Stomach smooth muscle (tissue), 2 donors: ENCODE results near the gene PLPPR1.

Source experiments
- H3K27ac ChIP-seq: one replicate; pipeline ENCODE4 v1.7.0; 2013; ENCODE audit warnings: mild to moderate bottlenecking, low read length, inconsistent platforms
- H3K27me3 ChIP-seq, 2 donors: one replicate each; pipeline ENCODE4 v1.7.0; 2013; ENCODE audit warnings: low read length in 2 of 2; ENCODE audit not compliant: insufficient read depth in 2 of 2, control insufficient read depth in 1 of 2
- H3K36me3 ChIP-seq, 2 donors: one replicate each; pipeline ENCODE4 v1.7.0; 2013; ENCODE audit warnings: low read length in 2 of 2; ENCODE audit not compliant: control insufficient read depth in 2 of 2, insufficient read depth in 2 of 2
- H3K4me1 ChIP-seq: one replicate; pipeline ENCODE4 v1.7.0; 2013; ENCODE audit warnings: low read length; ENCODE audit not compliant: control insufficient read depth, insufficient read depth
- H3K4me3 ChIP-seq, 2 donors: one replicate each; pipeline ENCODE4 v1.7.0; 2013; ENCODE audit warnings: low read length in 2 of 2
- H3K9ac ChIP-seq, 2 donors: one replicate each; pipeline ENCODE4 v1.7.0; 2013; ENCODE audit warnings: low read length in 2 of 2, mild to moderate bottlenecking in 1 of 2
- H3K9me3 ChIP-seq, 2 donors: one replicate each; pipeline ENCODE4 v1.7.0; 2013; ENCODE audit warnings: low read length in 2 of 2; ENCODE audit not compliant: control insufficient read depth in 2 of 2
- donor health status: healthy.
- donor health status: Pancreatic carcinoma.

PLPPR1 gene

GRCh38 chr9:101197026-101197425 lies 168.5 kb downstream of the PLPPR1 start:
- H3K36me3 ChIP-seq, result no peaks in the 10 kb centered on the region
- H3K27ac ChIP-seq, result no peak overlapping the region
- H3K4me1 ChIP-seq, result no peaks in the 10 kb centered on the region
- H3K4me3 ChIP-seq, result no peak overlapping the region
- peaks cover 0 to 2% of the 10 kb centered on the region in 2 donors for H3K9me3 ChIP-seq
- no peak overlapping the region for H3K9ac ChIP-seq
- H3K27me3 ChIP-seq, result peaks cover 0 to 2% of the 10 kb centered on the region in 2 donors

GRCh38 chr9:101200852-101201251 lies 172.3 kb downstream of the PLPPR1 start:
- H3K27ac ChIP-seq, result no peak overlapping the region
- H3K4me3 ChIP-seq, result no peak overlapping the region
- H3K9me3 ChIP-seq, result peaks cover 0 to 2% of the 10 kb centered on the region in 2 donors
- no peak overlapping the region for H3K9ac ChIP-seq
- H3K27me3 ChIP-seq, result peaks cover 0 to 2% of the 10 kb centered on the region in 2 donors
- H3K4me1 ChIP-seq, result no peaks in the 10 kb centered on the region
- no peaks in the 10 kb centered on the region for H3K36me3 ChIP-seq

GRCh38 chr9:101201630-101202029 lies 173.1 kb downstream of the PLPPR1 start:
- no peak overlapping the region for H3K27ac ChIP-seq
- peaks cover 0 to 2% of the 10 kb centered on the region in 2 donors for H3K27me3 ChIP-seq
- no peaks in the 10 kb centered on the region for H3K4me1 ChIP-seq
- H3K9me3 ChIP-seq, result peaks cover 0 to 2% of the 10 kb centered on the region in 2 donors
- no peak overlapping the region for H3K4me3 ChIP-seq
- H3K36me3 ChIP-seq, result no peaks in the 10 kb centered on the region
- no peak overlapping the region for H3K9ac ChIP-seq

DNA sequence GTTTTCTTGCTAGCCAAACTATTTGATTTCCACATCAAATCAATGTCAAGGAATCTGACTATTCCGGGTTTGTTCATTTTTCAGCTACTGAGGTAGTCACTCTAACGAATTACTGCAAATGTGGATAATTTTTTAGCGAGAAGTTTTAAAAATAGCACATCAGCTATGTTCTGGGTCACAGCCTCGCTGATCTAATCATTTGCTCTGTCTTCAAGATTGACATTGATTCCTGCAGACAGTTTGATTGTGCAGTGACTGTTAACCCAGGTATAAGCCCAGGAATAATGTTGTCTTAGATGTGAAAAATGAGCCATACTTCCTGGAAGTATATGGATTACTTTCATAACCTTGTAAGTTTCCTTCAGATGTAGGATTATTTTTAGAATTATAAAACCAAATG lies 181.1 kb downstream of the PLPPR1 start:
- Histone ChIP-seq H3K36me3 (no peaks in the 10 kb centered on the region), H3K4me3 (no peak overlapping the region), H3K9me3 (no peaks in the 10 kb centered on the region), H3K27ac (no peak overlapping the region), H3K27me3 (no peaks in the 10 kb centered on the region), H3K4me1 (no peaks in the 10 kb centered on the region), H3K9ac (no peak overlapping the region)

DNA sequence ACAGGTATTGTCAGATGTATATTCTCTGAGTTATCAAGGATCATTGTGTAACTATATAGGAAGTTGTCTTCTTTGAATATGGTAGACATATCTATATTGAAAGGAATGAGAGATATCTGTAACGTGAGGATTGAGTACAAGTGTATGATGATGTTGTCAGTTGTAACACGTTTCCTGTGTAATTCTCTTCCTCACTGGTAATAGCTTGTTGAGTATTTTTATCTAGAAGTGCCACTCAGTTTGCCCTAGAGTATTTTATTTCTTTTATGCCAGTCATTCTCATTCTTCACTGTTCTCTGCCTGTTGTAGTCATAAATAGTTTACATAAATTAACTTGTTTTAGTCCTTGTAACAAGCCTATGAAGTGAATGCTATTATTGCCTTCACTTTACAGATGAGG lies 184.1 kb downstream of the PLPPR1 start:
- H3K9me3 ChIP-seq, result peaks cover 0 to 2% of the 10 kb centered on the region in 2 donors
- no peaks in the 10 kb centered on the region for H3K36me3 ChIP-seq
- H3K4me1 ChIP-seq, result no peaks in the 10 kb centered on the region
- no peak overlapping the region for H3K4me3 ChIP-seq
- no peak overlapping the region for H3K27ac ChIP-seq
- no peaks in the 10 kb centered on the region for H3K27me3 ChIP-seq
- no peak overlapping the region for H3K9ac ChIP-seq

- H3K4me3 ChIP-seq, result no peak overlapping the region
- H3K9me3 ChIP-seq, result peaks cover 0 to 2% of the 10 kb centered on the region in 2 donors
- no peaks in the 10 kb centered on the region for H3K27me3 ChIP-seq
- no peak overlapping the region for H3K27ac ChIP-seq
- H3K4me1 ChIP-seq, result no peaks in the 10 kb centered on the region
- H3K9ac ChIP-seq, result no peak overlapping the region
- no peaks in the 10 kb centered on the region for H3K36me3 ChIP-seq
These were observed 190.5 kb downstream of the PLPPR1 start for GRCh38 chr9:101219030-101219429.

- Histone ChIP-seq H3K9me3 (peaks cover 0 to 2% of the 10 kb centered on the region in 2 donors), H3K27ac (no peak overlapping the region), H3K4me3 (no peak overlapping the region), H3K4me1 (no peaks in the 10 kb centered on the region), H3K36me3 (no peaks in the 10 kb centered on the region), H3K27me3 (no peaks in the 10 kb centered on the region), H3K9ac (no peak overlapping the region)
These were observed 191.8 kb downstream of the PLPPR1 start for GRCh38 chr9:101220341-101220740.

GRCh38 chr9:101225271-101225670 lies 196.7 kb downstream of the PLPPR1 start:
- no peaks in the 10 kb centered on the region for H3K36me3 ChIP-seq
- H3K4me3 ChIP-seq, result no peak overlapping the region
- no peaks in the 10 kb centered on the region for H3K27me3 ChIP-seq
- H3K9ac ChIP-seq, result no peak overlapping the region
- no peaks in the 10 kb centered on the region for H3K4me1 ChIP-seq
- H3K9me3 ChIP-seq, result no peaks in the 10 kb centered on the region
- H3K27ac ChIP-seq, result no peak overlapping the region

DNA sequence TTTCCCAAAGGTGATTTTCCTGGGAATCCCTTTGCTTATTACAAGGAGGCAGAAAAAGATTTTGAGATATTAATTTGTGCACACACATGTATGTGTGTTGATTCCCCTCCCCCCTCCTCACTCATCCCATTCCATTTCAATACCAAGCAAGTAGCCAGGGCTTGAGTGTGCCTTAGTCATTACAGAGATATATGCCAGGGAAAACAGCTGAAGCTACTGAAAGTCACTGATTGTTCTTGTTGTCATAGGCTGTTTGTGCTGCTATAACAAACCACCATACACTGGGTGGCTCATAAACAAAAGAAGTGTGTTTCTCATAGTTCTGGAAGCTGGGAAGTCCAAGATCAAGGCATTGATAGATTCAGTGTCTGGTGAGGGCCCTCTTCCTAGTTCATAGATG lies 197.6 kb downstream of the PLPPR1 start:
- H3K27ac ChIP-seq, result no peak overlapping the region
- H3K36me3 ChIP-seq, result no peaks in the 10 kb centered on the region
- no peaks in the 10 kb centered on the region for H3K9me3 ChIP-seq
- no peak overlapping the region for H3K4me3 ChIP-seq
- no peak overlapping the region for H3K9ac ChIP-seq
- H3K4me1 ChIP-seq, result no peaks in the 10 kb centered on the region
- H3K27me3 ChIP-seq, result no peaks in the 10 kb centered on the region

GRCh38 chr9:101226803-101227202 lies 198.3 kb downstream of the PLPPR1 start:
- H3K4me3 ChIP-seq, result no peak overlapping the region
- H3K36me3 ChIP-seq, result no peaks in the 10 kb centered on the region
- H3K9me3 ChIP-seq, result no peaks in the 10 kb centered on the region
- no peak overlapping the region for H3K27ac ChIP-seq
- no peaks in the 10 kb centered on the region for H3K27me3 ChIP-seq
- no peak overlapping the region for H3K9ac ChIP-seq
- H3K4me1 ChIP-seq, result no peaks in the 10 kb centered on the region

- Histone ChIP-seq H3K9me3 (no peaks in the 10 kb centered on the region), H3K4me3 (no peak overlapping the region), H3K27ac (no peak overlapping the region), H3K27me3 (no peaks in the 10 kb centered on the region), H3K9ac (no peak overlapping the region), H3K4me1 (no peaks in the 10 kb centered on the region), H3K36me3 (no peaks in the 10 kb centered on the region)
These were observed 201.1 kb downstream of the PLPPR1 start for GRCh38 chr9:101229606-101230005.
